GM18861 (cell line): ENCODE results near the gene NT5C2.
"Not testable (repeated sequence)": the region's sequence is repeated elsewhere in the genome, so short reads cannot be mapped to it uniquely, and the experiment has no call there.

Experiments
- ATAC-seq: cut with Tn5 transposase; IDR thresholded peaks from one replicate; pipeline ENCODE4 v1.9.1; 2021; ENCODE audit not compliant: unreplicated experiment

Gene NT5C2

DNA sequence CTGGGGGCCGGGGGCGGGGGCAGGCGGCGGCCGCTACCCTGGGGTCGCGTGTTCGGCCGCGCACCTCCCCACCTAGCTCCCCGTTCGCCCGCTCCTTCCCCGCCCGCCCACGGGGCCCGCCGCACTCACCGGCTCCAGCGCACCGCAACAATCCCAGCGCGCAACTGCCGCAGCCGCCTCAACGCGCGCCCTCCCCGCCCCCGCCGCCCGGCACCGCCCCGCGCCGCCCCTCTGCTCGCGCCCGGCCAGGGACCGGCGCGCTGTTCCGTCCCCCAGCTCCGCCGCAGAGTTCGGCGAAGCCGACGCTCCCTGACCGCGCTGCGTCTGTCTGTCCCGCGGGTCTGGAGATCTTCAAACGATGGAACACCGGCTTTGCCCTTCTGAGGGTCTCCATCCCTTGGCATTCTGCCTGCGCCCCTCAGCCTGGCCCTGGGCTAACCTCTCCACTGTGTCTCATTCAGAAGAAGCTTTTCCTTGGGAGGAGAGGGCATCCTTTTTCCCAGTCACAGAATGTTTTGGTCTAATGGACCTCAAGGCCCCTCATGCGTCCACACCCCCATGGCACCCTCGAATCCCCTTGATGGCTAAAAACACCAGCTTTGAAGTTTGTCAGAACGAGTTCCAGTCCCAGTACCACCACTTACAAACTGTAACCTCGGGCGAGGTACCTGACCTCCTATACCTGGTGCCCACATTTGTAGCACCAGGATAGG, at the start of gene NT5C2:
NT5C2 (minus strand) TSS at position 166 of the 713 bp plus-strand sequence. CDS start 18,314 bp downstream, outside the sequence.
- ATAC-seq: peak; percentile 47

- ATAC-seq: no peak
Observed at GRCh38 chr10:103241262-103242011, 48.4 kb upstream of the NT5C2 start.

GRCh38 chr10:103238506-103239252, 45.6 kb upstream of the NT5C2 start:
- ATAC-seq: no peak

GRCh38 chr10:103235775-103236174, 42.7 kb upstream of the NT5C2 start:
- no peak for ATAC-seq

DNA sequence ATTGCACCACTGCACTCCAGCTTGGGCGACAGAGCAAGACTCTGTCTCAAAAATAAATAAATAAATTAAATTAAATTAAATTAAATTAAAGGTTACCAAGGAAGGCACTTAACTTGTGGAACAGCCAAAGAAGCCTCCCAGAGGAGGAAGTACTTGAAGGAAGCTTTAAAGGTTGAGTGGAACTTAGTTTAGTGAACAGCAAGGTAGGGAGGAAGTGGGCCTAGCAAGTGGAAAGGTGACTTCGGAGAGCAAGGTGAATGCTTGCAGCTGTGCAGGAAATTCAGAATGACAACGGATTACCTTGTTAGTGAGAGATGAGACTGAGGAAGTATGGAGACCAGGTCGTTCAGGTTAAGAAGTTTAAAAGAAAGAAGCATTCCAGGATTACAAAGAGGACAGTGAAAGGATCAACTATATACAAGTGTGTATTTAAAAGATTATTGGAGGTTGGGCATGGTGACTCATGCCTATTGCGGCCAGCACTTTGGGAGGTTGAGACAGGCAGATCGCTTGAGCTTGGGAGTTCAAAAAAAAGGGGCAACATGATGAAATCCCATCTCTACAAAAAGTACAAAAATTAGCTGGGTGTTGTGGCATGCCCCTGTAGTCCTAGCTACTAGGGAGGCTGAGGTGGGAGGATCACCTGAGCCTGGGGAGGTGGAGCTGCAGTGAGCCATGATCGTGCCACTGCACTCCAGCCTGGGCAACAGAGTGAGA, 39.9 kb upstream of the NT5C2 start:
- ATAC-seq: no peak

GRCh38 chr10:103232131-103232673, 39.1 kb upstream of the NT5C2 start:
- no peak for ATAC-seq

- ATAC-seq: no peak
Observed at GRCh38 chr10:103231047-103231551, 38.0 kb upstream of the NT5C2 start.

GRCh38 chr10:103227416-103227815, 34.3 kb upstream of the NT5C2 start:
- no peak for ATAC-seq

GRCh38 chr10:103225939-103226338, 32.9 kb upstream of the NT5C2 start:
- ATAC-seq: no peak

DNA sequence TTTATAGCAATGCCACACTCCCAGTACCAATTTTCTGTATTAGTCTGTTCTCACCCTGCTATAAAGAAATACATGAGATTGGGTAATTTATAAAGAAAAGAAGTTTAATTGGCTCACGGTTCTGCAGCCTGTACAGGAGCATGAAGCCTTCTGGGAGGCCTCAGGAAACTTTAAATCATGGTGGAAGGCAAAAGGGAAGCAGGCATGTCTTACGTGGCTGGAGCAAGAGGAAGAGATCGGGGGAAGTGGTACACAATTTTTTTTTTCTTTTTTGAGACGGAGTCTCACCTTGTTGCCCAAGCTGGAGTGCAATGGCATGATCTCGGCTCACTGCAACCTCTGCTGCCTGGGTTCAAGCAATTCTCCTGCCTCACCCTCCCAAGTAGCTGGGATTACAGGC, 31.6 kb upstream of the NT5C2 start:
- ATAC-seq: not testable (repeated sequence)

DNA sequence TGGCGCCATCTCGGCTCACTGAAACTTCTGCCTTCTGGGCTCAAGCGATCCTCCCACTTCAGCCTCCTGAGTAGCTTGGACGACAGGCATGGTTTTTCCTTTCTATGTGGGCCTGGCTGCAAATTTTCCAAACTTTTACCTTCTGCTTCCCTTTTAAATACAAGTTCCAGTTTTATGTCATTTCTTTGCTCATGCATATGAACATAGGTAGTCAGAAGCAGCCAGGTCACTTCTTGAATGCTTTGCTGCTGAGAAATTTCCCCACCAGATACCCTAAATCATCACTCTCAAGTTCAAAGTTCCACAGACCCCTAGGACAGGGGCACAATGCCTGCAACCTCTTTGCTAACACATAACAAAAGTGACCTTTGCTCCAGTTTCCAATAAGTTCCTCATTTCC, 31.1 kb upstream of the NT5C2 start:
- ATAC-seq: no peak

- not testable (repeated sequence) for ATAC-seq
Observed at GRCh38 chr10:103216362-103216761, 23.3 kb upstream of the NT5C2 start.

- no peak for ATAC-seq
Observed at GRCh38 chr10:103215601-103216000, 22.5 kb upstream of the NT5C2 start.

GRCh38 chr10:103210262-103210661, 17.2 kb upstream of the NT5C2 start:
- ATAC-seq: not testable (repeated sequence)

GRCh38 chr10:103207643-103208042, 14.6 kb upstream of the NT5C2 start:
- not testable (repeated sequence) for ATAC-seq

DNA sequence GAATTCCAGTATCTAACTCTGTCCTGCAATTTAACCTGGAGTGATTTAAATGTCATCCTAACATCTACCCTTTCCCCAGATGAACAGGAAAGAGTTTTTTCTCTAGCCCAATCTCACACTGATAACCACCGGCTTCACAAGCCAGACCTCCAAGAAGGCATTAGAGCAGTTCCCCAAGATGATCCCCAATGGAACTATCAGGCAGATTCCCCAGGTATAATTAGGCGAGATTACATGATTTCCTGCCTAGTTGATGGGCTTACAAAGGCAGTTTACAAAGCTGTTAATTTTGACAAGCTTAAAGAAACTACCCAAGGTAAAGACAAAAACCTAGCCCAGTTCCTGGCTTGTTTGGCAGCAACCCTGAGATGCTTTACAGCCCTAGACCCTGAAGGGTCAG, 14.1 kb upstream of the NT5C2 start:
- no peak for ATAC-seq

DNA sequence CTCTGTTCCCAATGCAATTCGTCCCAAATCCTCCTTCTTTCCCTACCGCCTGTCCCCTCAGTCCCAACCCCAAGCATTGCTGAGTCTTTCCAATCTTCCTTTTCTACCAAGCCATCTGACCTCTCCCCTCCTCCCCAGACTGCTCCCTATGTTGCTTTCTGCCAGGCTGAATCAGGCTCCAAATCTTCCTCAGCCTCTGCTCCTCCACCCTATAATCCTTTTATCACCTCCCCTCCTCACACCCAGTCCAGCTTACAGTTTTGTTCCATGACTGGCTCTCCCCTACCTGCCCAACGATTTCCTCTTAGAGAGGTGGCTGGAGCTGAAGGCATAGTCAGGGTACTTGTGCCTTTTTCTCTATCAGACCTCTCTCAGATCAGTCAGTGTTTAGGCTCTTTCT, 13.6 kb upstream of the NT5C2 start:
- not testable (repeated sequence) for ATAC-seq

DNA sequence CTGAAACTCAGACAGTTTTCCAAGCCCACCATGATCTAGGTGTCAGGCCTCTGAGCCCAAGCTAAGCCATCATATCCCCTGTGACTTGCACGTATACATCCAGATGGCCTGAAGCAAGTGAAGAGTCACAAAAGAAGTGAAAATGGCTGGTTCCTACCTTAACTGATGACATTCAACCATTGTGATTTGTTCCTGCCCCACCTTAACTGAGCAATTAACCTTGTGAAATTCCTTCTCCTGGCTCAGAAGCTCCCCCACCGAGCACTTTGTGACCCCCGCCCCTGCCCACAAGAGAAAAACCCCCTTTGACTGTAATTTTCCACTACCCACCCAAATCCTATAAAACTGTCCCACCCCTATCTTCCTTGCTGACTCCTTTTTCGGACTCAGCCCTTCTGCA, 12.3 kb upstream of the NT5C2 start:
- not testable (repeated sequence) for ATAC-seq

DNA sequence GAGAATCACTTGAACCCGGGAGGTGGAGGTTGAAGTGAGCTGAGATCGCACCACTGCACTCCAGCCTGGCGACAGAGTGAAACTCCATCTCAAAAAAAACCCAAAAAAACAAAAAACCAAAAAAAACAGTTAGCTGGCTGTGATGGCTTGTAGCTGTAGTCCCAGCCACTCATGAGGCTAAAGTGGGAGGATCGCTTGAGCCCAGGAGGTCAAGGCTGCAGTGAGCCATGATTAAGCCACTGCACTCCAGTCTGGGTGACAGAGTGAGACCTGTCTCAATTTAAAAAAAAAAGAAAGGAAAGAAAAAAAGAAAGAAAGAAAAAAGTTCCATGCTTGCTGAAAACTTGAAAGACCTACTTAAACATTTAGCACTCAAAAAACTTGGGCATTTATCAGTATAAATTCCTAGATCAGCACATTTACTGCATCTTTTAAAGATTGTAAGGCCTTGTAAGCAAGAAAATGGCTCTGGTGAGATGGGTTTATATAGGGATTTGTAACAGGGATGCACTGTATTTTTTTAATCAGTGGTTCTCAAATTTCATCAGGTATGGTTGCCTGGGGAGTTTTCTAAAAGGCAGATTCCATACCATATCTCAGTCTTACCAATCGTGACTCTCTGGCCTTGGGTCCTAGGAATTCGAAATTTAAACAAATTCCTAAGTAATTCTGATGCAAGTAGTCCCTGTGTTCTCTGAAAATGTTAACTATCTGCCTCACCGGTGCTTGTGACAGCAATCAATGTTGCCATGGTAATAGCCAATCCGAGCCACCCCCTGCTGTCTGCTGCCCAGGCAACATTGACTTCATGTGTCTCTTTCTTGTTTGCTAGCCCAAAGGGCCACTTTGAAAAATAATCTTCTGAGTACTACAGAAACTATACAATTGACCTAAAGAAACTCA, 11.5 kb upstream of the NT5C2 start:
- ATAC-seq: no peak
